Endodermal cell (in vitro differentiated cells): ENCODE results near the gene TMEM154. TPM values are rescaled to one million over a fixed set of nuclear protein-coding genes. Genes with fewer than 3 reads are reported as not detected.

Experiments
- DNase-seq: peaks from one replicate; pipeline ENCODE4 v3.0.0-alpha.2; 2017
- H3K27ac ChIP-seq: 2 replicates; pipeline ENCODE4 v1.5.1; 2013; ENCODE audit warnings: mild to moderate bottlenecking, low read depth, low read length, moderate library complexity
- H3K27me3 ChIP-seq: 2 replicates; pipeline ENCODE4 v1.6.1; 2013; ENCODE audit warnings: mild to moderate bottlenecking, low read length, moderate library complexity; ENCODE audit not compliant: insufficient read depth, control insufficient read depth, poor library complexity, severe bottlenecking
- H3K36me3 ChIP-seq: 2 replicates; pipeline ENCODE4 v1.7.0; 2013; ENCODE audit warnings: mild to moderate bottlenecking, low read length, moderate library complexity; ENCODE audit not compliant: control insufficient read depth, insufficient read depth
- H3K4me1 ChIP-seq: one replicate; pipeline ENCODE4 v1.7.0; 2013; ENCODE audit warnings: low read length; ENCODE audit not compliant: control insufficient read depth, insufficient read depth
- H3K4me3 ChIP-seq: 2 replicates; pipeline ENCODE4 v1.5.1; 2013; ENCODE audit warnings: mild to moderate bottlenecking, low read length, moderate library complexity
- H3K9ac ChIP-seq: 2 replicates; pipeline ENCODE4 v1.6.1; 2013; ENCODE audit warnings: mild to moderate bottlenecking, low read length, moderate library complexity; ENCODE audit not compliant: poor library complexity, severe bottlenecking; ENCODE audit errors: extremely low read depth
- H3K9me3 ChIP-seq: 2 replicates; pipeline ENCODE4 v1.6.1; 2013; ENCODE audit warnings: mild to moderate bottlenecking, low read length, moderate library complexity; ENCODE audit not compliant: control insufficient read depth
- H3K27ac Mint-ChIP-seq: 2 replicates; pipeline ENCODE4 v1.8.0; 2020; ENCODE audit warnings: mixed read lengths
- H3K27me3 Mint-ChIP-seq: 2 replicates; pipeline ENCODE4 v1.8.0; 2021; ENCODE audit warnings: mild to moderate bottlenecking, mixed read lengths; ENCODE audit not compliant: insufficient read depth
- H3K36me3 Mint-ChIP-seq: 2 replicates; pipeline ENCODE4 v1.8.0; 2020; ENCODE audit warnings: low read depth, mixed read lengths
- H3K4me1 Mint-ChIP-seq: 2 replicates; pipeline ENCODE4 v1.8.0; 2020; ENCODE audit warnings: mixed read lengths
- H3K4me3 Mint-ChIP-seq: 2 replicates; pipeline ENCODE4 v1.8.0; 2020; ENCODE audit warnings: mild to moderate bottlenecking, moderate library complexity, mixed read lengths
- H3K9me3 Mint-ChIP-seq: 2 replicates; pipeline ENCODE4 v1.8.0; 2020; ENCODE audit warnings: mild to moderate bottlenecking, mixed read lengths
- WGBS, 2 experiments: methylation state at CpG; one replicate each; pipeline versions ENCODE4 v1.1.5 to v1.1.7; 2013; ENCODE audit warnings: missing lambda C conversion rate in 2 of 2, mixed read lengths in 1 of 2; ENCODE audit not compliant: insufficient coverage in 1 of 2, insufficient read length in 1 of 2; 5-methylcytosine and 5-hydroxymethylcytosine counted together
- long read RNA-seq, 4 experiments: library from polyadenylated mRNA in 2 of 4; library from RNA in 1 of 4; library from capped mRNA in 1 of 4; stranded (forward) in 3 of 4; unstranded in 1 of 4; transcript quantifications; one replicate each; pipeline ENCODE4 v2.0.0, GENCODE V29; 2020 to 2021; ENCODE audit warnings: inconsistent platforms in 1 of 4
- polyA plus RNA-seq, 2 experiments: library from polyadenylated mRNA; stranded (reverse); fragments of 50-300 nt; gene quantifications; one replicate each; pipeline ENCODE4 v1.2.3, GENCODE V29; 2013
- total RNA-seq, 2 donors: library from RNA; stranded (reverse); fragmentation: NEBNext Ultra II Directional in 1 of 2; extraction: Animal tissue kit (Norgen Biotek cat#: 25700) in 1 of 2; gene quantifications; 2 replicates in 1 of 2; 3 replicates in 1 of 2; pipeline ENCODE4 v1.2.1, GENCODE V29; 2021
- TF ChIP-seq, protein P1 (sequence below): fragments of 200-600 bp; sonication (generic); conservative IDR thresholded peaks from 2 replicates; pipeline ENCODE4 v1.5.0; 2021; ENCODE audit warnings: antibody characterized with exemption, mild to moderate bottlenecking

TMEM154 gene
- total RNA-seq, result 1 to 10 TPM in 1 of 2 donors, under 1 TPM in 1; 0.81 to 1.6 TPM
- polyA plus RNA-seq (2013, experiment 1 of 2), result 0.75 TPM
- 2.0 TPM for polyA plus RNA-seq (2013, experiment 2 of 2)
- long read RNA-seq, experiment 1, result 0 reads
- long read RNA-seq, experiment 2, result 0 reads
- long read RNA-seq, experiment 3, full-length matches to known transcripts, result 5 of 9 reads
- long read RNA-seq, experiment 3, partial matches to known transcripts, result 3 of 9 reads
- long read RNA-seq, experiment 3, other reads (novel, unspliced or antisense), result 1 of 9 reads
- long read RNA-seq, experiment 4, full-length matches to known transcripts, result 2 of 2 reads
- long read RNA-seq, experiment 4, partial matches to known transcripts, result 0 of 2 reads
- long read RNA-seq, experiment 4, other reads (novel, unspliced or antisense), result 0 of 2 reads

DNA sequence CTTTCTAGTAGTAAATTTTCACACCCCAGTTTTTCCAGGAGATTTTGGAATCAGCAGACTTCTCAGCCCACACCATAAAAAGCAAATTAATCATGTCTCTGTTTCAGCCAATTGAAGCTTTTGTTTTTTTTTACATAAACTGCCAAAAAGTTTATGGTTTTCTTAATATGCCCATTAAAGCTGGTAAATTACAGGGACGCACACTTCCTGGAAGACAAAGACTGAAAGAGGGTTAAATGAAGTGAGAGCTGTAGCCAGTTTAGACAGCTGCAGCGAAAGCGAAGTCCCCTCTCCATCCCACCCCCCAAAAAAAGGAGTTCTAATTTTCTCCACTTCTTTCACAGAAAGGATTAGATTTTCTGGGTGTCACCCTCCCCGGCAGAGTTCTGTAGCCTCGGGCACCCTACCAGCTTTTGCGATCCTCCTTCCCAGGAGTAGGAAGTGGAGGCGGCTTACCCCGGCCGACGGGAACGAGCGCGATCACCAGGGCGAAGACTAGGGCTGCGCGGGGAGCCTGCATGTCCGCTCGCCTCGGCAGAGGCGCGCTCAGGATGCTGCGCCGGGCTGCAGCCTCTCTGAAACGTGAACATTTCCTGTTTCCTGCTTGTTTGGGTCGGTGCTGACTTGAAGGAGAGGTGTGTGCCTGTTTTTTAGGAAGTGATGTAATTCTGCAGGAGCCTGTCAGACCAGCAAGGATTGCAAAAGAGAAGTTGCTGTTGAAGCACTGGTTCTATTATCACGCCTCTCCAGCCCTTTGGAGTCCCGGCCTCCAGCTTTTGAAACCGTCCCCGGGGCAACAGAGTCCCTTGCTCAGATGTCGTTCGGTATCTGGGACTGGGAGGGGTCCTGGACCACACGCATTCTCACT is at the start of gene TMEM154:
Gene TMEM154 (minus strand): TSS at position 584 of the 868 bp plus-strand sequence. CDS start 64 bp downstream, at position 520.
- no peaks in the 10 kb centered on the region for H3K36me3 Mint-ChIP-seq
- H3K27me3 Mint-ChIP-seq, result peaks cover 4% of the 10 kb centered on the region
- TF ChIP-seq, protein P1, sequence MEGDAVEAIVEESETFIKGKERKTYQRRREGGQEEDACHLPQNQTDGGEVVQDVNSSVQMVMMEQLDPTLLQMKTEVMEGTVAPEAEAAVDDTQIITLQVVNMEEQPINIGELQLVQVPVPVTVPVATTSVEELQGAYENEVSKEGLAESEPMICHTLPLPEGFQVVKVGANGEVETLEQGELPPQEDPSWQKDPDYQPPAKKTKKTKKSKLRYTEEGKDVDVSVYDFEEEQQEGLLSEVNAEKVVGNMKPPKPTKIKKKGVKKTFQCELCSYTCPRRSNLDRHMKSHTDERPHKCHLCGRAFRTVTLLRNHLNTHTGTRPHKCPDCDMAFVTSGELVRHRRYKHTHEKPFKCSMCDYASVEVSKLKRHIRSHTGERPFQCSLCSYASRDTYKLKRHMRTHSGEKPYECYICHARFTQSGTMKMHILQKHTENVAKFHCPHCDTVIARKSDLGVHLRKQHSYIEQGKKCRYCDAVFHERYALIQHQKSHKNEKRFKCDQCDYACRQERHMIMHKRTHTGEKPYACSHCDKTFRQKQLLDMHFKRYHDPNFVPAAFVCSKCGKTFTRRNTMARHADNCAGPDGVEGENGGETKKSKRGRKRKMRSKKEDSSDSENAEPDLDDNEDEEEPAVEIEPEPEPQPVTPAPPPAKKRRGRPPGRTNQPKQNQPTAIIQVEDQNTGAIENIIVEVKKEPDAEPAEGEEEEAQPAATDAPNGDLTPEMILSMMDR, result no peak
- no peak within 1 kb of the TSS for H3K27ac ChIP-seq
- WGBS, 2 experiments, result 13 to 18% methylated on average over 27 to 32 of the region's 32 CpGs
- peak within 1 kb of the TSS; percentile 77 for H3K4me3 ChIP-seq
- H3K9ac ChIP-seq, result peak within 1 kb of the TSS; percentile 35
- no peaks in the 10 kb centered on the region for H3K9me3 Mint-ChIP-seq
- H3K4me1 Mint-ChIP-seq, result peaks cover 30% of the 10 kb centered on the region
- no peak within 1 kb of the TSS for H3K27ac Mint-ChIP-seq
- peaks cover 5% of the 10 kb centered on the region for H3K27me3 ChIP-seq
- H3K4me3 Mint-ChIP-seq, result peak within 1 kb of the TSS; percentile 65
- H3K4me1 ChIP-seq, result peaks cover 6% of the 10 kb centered on the region
- H3K9me3 ChIP-seq, result no peaks in the 10 kb centered on the region
- peak; percentile 92 for DNase-seq
- H3K36me3 ChIP-seq, result no peaks in the 10 kb centered on the region

DNA sequence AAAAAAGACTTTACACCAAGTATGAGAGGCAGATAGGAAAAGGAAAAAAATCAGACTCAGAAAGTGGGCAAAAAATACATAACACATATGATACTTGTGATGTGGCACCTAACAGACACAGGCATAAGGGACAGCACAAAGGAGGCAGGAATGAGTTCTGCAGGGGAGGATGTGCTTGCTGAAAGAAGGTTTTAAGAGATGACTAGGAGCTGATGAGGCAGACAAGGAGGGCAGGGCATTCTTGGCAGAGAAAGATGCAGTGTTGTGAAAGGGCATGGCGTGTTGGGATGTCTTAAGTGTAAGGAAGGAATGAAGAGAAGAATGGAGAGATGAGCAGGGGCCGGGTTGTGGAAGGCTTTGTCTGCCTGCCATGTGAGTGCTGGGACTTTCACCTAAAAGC is 49.7 kb upstream of the TMEM154 start:
- DNase-seq, result no peak
- WGBS, 2 experiments, result 38 to 40% methylated on average over 2 of the region's 2 CpGs
- H3K4me3 Mint-ChIP-seq, result no peak overlapping the region
- H3K4me1 Mint-ChIP-seq, result peaks cover 15% of the 10 kb centered on the region
- Histone ChIP-seq H3K27me3 (no peaks in the 10 kb centered on the region), H3K36me3 (no peaks in the 10 kb centered on the region), H3K9ac (no peak overlapping the region), H3K27ac (no peak overlapping the region), H3K9me3 (no peaks in the 10 kb centered on the region), H3K4me1 (peaks cover 4% of the 10 kb centered on the region), H3K4me3 (no peak overlapping the region)
- H3K36me3 Mint-ChIP-seq, result no peaks in the 10 kb centered on the region
- H3K27me3 Mint-ChIP-seq, result no peaks in the 10 kb centered on the region
- peaks cover 3% of the 10 kb centered on the region for H3K9me3 Mint-ChIP-seq
- H3K27ac Mint-ChIP-seq, result no peak overlapping the region
- TF ChIP-seq, protein P1, result no peak

- H3K4me1 Mint-ChIP-seq, result peaks cover 9% of the 10 kb centered on the region
- TF ChIP-seq, protein P1, result no peak
- H3K9ac ChIP-seq, result no peak overlapping the region
- no peak overlapping the region for H3K4me3 ChIP-seq
- WGBS, 2 experiments, result 92% methylated on average over 1 of the region's 1 CpG; no CpG with 5 or more reads in 1 of the 2 experiments
- H3K9me3 Mint-ChIP-seq, result peaks cover 3% of the 10 kb centered on the region
- no peak overlapping the region for H3K27ac ChIP-seq
- no peaks in the 10 kb centered on the region for H3K36me3 ChIP-seq
- no peaks in the 10 kb centered on the region for H3K36me3 Mint-ChIP-seq
- H3K27me3 Mint-ChIP-seq, result no peaks in the 10 kb centered on the region
- H3K27me3 ChIP-seq, result no peaks in the 10 kb centered on the region
- H3K9me3 ChIP-seq, result no peaks in the 10 kb centered on the region
- DNase-seq, result no peak
- peaks cover 4% of the 10 kb centered on the region for H3K4me1 ChIP-seq
- no peak overlapping the region for H3K27ac Mint-ChIP-seq
- H3K4me3 Mint-ChIP-seq, result no peak overlapping the region
Observed at GRCh38 chr4:152728343-152728742, 48.5 kb upstream of the TMEM154 start.
